Measurements from ENCODE around the gene ENDOD1.
"Not testable (repeated sequence)": the region's sequence is repeated elsewhere in the genome, so short reads cannot be mapped to it uniquely, and the experiment has no call there.

Gene ENDOD1

DNA sequence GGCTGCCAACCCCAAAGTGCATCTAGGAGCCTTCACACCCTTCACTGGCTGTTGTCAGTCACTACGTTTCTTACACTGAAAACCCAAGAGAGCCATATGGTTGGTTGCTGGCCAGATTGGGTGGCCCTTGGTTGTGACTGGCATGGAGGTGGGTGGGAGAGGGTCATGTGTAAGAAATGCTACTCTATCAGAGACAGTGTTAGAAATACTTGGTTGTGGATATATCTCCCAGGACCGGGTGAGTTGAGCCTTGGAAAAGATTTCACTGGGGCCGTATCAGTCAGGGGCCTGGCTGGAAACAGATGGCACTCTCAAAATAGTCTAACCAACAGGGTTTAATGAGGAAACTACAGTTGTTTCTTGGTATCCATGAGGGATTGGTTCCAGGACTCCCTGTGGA lies 15.2 kb downstream of the ENDOD1 start:
- DNase-seq: no peak

DNA sequence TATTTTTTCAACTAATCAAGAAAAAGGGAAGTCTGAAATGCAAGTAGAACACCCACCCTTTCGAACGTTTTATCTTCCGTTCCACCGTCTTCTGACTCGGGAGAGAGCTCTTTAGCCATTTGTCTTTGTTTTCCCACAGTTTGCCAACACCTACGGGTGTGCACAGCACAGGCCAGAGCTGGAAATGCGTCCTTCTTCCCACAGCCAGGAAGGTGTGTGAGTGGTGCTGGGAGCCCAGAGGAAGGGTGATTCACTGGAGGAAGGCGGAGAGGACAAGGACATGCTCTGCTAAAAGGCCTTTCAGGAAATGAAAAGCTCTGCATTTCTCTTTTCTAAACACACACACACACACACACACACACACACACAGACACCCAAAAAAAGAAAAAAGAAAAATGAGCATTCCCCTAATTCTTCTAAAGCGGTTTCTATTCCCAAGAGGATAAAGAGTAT lies 18.5 kb downstream of the ENDOD1 start:
- DNase-seq: no peak

DNA sequence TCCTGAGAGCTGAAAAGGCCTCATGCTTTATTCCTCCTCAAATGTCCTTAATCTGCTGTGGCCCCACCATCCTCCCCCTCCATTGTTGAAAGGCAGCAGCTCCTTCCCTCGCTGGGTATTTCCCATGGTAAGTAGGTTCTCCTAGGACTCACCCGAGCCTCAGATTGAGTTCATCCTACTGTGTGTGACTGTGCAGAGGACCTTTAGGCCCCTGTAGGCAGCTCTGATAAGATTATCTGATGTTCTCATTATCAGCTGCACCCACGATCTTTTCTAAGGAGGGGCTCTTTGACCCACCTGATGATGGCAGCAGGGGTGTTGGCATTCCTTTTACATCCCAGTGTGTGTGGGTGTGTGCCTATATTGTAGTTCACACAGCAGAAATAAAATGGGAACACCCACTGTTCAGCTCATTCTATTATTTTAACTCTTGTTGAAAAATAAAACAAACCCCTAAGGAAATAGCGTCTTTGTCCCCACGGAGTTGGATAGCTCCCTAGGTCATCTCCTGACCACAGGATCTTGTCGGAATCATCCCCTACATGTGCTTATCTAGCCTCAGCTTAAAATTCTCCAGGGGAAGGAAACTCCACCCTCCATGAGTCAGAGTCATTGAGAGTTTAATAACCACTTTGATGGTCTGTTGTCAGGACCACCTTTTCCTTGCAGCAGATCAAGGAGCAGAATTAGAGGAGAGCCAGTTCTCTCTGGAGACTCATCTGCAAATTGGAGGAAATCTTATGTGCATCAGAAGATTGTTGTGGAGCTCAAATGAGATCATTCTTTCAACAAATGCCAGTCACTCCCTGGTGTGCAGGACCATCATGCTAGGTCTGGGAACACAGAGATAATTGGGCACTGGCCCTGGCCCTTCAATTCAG lies 19.3 kb downstream of the ENDOD1 start:
- no peak for DNase-seq

DNA sequence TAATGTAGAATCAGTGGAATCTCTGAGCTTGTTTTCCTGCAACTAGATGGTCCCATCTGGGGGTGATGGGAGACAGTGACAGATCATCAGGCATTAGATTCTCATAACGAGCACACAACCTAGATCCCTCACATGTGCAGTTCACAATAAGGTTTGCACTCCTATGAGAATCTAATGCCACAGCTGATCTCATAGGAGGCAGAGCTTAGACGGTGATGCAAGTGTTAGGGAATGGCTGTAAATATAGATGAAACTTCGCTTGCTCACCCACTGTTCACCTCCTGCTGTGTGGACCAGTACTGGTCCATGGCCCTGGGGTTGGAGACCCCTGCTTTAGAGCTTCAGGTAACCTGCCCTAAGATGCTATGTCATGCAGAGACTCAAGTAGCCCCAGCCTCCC lies 21.8 kb downstream of the ENDOD1 start:
- not testable (repeated sequence) for DNase-seq

DNA sequence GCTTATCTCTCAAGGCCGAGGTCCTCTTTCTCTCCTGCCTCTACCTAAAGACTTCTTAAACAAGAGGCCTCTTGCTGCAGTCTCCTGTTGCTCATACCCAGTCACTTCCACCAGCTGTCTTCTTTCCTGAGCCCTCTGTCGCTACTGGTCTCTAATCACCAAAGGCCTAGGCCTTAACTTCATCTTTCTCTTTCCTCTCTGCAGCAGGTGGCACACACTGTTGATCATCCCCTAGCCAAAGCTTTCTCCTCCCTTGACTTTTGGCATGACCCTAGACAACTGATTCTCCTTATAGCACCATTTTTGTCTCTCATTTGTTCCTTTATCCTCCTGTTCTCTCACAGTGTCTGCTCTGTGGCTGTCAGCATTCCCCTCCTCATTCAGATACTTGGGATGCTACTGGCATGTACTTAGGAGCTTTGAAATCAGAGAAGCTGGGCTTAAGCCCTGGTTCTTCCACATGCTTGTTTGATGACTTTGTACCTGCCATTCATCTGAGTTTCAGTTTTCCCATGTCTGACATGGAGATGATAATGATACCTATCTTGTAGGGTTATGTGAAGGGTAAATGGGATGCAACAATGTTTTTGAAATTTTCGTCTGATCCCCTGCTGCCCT lies 22.4 kb downstream of the ENDOD1 start:
- no peak for DNase-seq

DNA sequence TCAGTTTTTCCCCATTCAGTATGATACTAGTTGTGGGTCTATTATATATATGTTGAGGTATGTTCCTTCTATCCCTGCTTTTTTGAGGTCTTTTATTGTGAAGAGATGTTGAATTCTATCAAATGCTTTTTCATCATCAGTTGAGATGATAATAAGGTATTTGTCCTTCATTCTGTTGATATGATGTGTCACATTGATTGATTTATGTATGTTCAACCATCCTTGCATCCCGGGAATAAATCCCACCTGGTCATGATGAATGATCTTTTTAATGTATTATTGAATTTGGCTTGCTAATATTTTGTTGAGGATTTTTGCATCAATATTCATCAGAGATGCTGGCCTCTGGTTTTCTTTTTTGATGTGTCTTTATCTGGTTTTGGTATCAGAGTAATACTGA lies 26.0 kb downstream of the ENDOD1 start:
- DNase-seq: no peak

DNA sequence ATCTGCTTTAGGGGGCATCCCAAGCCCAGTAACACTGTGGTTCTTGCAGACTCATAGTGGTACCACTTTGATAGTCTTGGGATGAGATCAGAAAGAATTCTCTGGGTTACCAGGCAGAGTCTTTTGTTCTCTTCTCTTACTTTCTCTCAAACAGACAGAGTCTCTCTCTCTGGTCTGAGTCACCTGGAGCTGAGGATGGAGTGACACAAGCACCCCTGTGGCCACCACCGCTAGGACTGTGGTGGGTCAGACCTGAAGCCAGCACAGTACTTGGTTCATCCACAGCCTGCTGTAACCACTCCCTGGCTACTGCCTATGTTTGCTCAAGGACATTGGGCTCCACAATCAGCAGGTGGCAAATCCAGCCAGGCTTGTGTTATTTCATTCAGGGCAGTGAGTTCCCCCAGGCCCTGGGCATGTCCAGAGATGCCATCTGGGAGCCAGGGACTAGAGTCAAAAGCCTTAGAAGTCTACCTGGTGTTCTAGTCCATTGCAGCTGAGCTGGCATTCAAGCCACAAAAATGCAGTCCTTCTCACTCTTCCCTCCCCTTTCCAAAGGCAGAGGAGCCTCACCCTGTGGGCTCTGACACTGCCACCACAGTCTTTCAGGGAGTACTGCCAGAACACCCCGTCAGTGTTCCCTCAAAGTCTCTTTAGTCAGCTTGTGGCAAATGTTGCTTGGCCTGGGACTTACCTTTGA lies 29.9 kb downstream of the ENDOD1 start:
- DNase-seq: no peak

DNA sequence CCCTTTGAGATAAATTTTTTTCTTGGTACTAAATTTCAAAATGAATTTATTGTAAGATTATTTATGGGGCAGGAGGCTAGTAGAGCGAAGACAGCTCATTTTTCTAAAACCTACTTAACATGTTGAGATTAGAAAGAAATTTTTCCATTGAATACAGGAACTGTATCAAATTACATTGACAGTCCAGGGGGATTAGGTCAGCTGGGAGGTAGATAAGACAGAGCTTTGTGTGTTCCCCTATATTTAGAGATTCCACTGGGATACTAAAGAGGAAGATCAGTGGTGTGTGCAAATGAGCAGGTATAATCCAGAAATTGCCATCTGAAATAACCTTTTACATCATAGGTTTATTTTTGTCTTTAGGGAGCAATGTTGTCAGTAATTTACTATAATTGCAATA lies 32.1 kb downstream of the ENDOD1 start:
- no peak for DNase-seq

DNA sequence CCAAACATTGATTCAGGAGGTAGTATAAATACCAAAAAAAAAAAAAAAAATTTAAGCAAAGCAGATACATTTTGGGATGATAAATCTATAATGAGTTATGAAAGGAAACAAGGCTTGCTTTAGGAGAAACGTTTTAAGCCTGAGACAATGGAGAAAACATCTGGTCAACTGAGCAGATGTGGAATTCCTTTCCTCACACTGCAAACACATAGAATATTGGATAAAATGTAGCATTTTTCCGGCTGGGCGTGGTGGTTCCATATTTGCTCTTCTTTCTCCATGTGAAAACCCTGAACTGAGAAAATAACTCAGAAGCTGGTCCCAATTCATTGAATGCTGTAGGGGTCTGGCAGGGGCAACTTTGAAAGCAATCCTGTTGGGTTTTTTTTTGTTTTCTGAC lies 33.9 kb downstream of the ENDOD1 start:
- DNase-seq: no peak

DNA sequence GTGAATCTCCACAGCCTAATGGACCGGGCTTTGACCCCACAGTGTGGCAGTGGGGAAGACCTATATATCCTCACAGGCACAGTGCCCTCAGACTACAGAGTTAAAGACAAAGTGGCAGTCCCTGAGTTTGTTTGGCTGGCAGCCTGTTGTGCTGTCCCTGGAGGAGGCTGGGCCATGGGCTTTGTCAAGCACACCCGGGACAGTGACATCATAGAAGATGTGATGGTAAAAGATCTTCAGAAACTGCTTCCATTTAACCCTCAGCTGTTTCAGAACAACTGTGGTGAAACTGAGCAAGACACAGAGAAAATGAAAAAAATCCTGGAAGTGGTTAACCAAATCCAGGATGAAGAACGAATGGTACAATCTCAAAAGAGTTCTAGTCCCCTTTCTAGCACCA lies 39.0 kb downstream of the ENDOD1 start:
- no peak for DNase-seq

DNA sequence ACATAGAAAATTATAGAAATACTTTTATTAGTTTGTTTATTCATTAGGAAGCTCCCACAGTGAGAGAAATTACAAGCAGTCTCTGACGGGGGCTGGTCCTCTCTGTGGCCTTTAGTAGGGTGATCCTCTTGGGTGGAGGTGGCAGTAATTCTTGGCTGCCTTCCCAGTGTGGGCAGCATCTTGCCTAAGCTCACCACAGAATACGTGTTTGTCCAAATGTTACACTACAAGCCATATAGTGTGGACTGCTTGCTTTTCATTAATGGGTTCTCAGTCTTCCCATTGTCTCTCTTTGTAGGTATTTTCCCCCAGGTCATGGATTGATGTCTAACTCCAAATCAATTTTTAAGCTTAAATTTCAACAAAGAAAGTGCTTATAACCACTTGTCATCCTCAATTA lies 43.3 kb downstream of the ENDOD1 start:
- DNase-seq: no peak

DNA sequence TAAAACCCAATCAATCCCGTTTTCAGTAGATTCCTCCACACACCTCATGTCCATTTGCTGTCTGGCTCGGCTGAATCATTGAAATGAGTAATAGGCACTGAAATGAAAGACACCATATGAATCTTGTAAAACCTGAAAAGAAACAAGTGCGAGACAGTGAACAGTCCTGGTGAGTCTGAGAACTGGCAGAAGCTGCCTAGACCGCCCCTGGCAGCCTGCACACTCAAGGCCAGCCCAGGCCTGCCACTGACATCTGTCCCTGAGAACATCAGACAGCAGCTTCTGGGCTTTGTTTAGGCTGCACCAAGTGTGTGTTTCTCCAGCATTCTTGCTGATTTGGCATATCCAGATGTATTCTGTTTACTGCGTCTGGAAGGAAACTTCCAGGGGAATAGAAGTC lies 44.8 kb downstream of the ENDOD1 start:
- no peak for DNase-seq

DNA sequence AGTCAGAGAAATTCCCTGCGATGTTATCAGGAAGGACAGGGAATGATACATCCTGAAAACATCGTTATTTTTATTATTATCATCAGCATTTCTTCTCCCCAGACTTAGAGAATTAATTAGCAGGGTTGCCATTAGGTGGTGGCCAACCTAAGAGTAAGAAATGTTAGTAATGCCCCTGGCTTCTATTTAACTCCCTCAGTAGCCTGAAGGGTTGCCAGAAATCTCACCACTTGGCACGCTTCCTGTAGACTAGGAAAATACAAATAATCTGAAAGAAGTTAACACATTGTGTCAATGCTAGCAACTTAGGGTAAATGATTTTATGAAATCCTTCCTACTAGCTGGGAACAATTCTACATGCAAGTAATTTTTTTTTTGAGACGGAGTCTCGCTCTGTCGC lies 45.5 kb downstream of the ENDOD1 start:
- DNase-seq: no peak

DNA sequence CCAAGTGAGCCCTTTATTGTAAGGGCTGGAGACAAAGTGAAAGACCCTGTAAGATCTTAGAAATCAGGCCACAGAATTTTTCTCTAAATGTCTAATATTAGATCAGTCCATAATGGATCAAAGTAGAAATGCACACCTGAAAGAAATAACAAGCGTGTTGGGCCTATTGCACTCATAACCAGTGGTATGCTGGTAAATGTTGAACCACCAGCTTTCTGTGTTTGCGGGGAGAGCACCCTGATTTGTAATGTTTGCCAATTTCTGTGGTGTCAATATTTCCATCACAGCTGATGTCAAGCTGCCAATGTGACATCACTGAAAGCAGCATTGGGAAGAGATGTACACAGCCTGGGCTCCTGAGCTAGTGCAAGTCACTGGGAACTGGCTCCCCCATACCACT lies 46.2 kb downstream of the ENDOD1 start:
- no peak for DNase-seq

DNA sequence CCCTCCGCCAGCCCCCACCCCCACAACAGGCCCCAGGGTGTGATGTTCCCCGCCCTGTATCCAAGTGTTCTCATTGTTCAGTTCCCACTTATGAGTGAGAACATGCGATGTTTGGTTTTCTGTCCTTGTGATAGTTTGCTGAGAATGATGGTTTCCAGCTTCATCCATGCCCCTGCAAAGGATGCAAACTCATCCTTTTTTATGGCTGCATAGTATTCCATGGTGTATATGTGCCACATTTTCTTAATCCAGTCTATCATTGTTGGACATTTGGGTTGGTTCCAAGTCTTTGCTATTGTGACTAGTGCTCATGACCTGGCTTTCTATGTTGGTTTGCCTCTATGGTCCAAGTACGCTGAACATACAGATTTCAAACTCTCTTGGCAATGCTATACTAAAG lies 47.1 kb downstream of the ENDOD1 start:
- DNase-seq: not testable (repeated sequence)

DNA sequence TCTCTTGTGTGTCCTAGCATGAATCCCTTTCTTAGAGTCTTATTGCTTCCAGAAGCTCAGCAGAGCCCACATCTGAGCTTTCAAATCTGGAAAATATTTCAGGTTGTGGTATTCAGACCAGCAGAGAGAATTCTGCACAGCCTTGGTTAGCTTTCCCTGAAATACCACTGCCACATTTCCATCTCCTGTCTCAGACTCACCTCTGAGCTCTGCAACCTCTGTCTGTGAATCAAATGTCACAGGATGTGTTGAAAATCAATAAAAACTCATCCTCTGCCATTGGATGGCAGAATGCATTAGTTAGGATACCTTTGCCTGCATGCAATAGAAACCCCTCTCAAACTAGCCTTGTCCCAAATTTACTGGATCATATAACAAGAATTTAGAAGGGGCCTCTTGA lies 47.7 kb downstream of the ENDOD1 start:
- DNase-seq: no peak

DNA sequence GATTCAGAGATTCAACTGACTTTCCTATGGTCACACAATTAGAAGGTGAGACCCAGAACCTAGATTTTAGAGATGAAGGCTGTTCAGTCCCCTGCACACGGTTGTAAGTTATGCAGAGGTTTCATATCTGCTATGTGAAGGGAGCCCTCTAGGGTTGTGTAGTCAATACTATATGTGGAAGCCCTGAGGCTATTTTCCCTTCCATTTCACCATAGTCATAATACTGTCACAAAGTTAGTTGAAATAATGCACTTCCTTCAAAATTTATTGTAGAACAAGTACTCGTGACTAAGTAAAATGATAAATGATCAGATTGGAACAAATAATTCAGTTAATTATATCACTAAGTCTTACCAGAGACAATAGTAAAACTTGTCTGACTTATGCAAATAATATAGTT lies 48.8 kb downstream of the ENDOD1 start:
- no peak for DNase-seq

DNA sequence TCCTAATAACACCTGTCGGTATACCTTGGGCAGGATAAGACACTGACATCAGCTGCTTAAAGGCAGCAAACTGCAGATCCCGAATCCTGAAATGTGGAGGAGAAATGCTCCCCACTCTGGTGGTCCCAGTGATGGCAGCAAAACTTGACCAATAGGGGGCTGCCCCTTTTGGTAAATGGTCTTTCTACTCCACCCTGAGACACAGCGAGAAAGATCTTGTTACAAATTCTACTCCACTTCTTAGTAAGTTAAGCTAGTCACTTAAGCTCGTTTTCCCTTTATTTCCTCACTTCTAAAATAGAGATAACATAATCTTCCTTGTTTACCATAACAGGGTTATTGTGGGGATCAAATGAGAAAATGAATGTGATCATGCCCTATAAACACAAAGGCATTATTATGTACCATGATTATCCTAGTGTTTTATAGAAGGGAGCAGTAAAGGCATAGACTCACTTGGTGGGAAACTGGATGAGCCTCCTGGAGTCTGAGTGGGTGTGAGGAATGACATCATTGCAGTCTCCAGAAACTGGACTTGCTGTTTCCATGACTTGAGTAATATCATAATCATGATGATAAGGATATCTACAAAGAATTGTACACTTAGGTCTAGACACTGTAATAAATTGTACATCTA lies 50.9 kb downstream of the ENDOD1 start:
- no peak for DNase-seq

DNA sequence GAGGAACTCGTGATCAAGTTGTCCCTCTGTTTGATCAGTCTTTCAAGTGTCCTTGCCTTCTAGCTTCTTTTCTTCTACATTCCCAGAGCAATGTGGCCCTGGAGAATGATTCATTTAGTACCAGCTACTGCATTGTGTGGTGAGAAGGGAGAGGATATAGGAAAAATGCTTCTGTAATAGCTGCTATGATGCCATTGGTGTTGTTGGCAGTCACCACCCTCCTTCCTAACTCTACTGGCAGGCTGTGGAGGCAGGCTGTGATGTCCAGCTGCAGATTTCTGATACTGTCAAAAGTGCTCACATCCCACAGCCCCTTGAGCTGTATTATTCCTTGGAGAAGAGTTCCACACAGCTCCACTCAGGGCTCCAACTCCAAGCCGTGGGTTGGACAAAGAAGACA lies 52.8 kb downstream of the ENDOD1 start:
- DNase-seq: no peak

DNA sequence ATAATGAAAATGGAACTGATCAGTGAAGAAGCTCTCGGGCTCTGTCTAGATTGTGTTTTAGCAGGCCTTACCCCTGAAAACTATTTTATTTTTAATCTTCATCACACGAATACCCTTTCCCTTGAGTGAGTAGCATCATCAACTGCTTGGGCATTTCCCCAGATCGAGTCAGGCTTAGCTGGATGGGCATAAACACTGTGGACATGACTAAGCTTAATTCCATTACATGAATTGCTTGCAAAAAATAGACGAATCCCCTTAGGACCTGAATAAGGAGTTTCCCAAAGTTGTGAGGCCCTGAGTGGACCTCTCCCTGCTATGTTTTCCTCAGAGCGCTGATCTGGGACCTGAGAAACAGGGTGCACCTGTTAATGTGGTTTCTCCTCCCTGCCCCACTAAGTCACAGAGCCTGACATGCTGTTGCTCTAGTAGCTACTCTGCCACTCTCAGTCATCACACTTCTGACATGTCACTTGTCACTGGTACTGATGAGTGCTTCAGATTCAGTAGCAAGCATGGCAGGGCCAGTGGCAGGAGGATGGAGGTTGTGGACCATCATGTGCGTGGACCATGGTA lies 53.5 kb downstream of the ENDOD1 start:
- no peak for DNase-seq

DNA sequence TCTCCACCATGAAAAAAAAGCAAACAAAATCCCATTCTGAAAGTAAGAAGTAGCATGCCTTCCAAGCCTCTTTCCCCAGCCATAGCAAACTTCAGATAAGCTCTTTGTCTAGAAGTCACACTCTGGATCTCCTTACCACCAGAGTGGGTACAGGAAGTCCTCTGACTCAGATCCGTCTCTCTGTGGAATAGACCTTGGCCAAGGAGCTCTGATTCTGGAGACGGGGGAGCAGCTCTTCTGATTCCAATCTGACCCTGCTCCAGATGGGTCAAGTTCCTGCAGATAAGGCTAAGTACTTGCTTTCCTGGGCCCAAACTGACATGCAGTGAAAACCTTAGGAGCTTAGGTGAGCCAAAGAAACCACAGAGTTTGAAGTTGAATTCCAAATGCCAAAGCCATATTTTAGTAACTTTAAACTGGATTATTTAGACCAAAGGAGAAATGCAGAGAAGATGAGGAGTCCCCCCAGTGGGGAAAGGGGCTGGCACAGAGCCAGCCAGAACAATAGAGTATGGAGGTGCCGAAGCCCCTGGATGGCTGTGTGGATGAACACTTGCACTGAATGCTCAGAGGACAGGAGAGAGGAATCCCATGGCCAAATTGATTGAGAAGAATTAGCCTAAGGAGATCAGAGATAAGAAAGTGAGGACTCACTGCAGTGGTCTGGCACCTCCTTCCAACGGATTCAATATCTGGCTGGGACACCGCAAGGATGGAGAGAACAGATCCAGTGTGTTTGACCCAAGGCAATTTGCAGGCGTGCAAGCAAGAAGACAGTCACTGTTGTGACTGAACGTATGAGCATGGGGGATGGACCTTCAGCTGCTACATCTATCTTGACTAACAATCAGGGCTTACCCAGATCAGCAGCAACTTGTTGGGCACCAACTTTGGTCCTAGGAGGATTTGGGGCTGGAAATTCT lies 54.9 kb downstream of the ENDOD1 start:
- DNase-seq: no peak
